ENCODE results near the gene FAM193B.
A peak's percentile ranks its signal among the peaks of the same experiment; 100 is the strongest.

The FAM193B gene

DNA sequence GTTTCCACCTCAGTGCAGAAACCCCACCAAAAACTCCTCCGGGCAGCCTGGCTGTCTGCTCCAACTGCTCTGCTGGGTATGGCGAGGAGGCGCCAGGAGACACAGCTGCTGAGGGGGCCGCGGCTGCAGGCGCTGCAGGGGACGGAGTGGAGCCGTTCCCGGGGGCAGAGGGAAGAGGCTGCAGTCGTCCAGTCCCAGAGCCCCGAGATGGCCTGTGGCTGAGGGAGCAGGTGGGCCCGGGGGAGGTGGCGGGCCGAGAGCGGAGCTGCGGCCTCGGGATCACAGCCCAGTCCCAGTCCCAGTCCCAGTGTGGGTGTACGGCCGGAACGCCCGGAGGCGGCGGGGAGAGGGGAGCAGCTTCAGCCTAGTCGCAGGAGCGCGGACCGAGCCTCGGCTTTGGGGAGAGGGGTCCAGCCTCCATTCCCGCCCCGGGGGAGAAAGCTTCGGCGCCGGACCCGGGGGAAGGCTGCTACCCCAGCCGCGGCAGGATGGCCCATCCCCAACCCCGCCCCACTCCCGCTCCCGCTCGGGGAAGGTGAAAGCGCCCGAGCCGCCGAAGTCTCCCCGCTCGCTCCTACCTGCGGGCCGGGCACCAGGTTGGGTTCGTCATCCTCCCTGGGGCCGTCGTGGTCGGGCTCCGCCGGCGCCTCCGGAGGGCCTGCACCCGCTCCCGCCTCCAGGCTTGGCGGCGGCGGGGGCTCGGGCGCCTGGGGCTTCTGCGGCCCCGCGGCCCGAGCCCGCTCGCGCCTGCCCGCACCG is 513 bp downstream of the FAM193B start:
- H3K27me3 ChIP-seq (ENCODE audit: control insufficient read depth, insufficient read depth, low read length) = no peaks in the 10 kb centered on the region
- WGBS (ENCODE audit: insufficient coverage, insufficient read length) = no CpG with 5 or more reads among the region's 72 CpGs
- H3K4me3 ChIP-seq (ENCODE audit: low read length) = peak overlapping the region; percentile 99
- H3K9me3 ChIP-seq (ENCODE audit: control insufficient read depth, insufficient read depth, low read length) = no peaks in the 10 kb centered on the region
- DNase-seq (ENCODE audit: low read depth, low spot score) = no peak
- no peak overlapping the region for H3K27ac ChIP-seq (ENCODE audit: low read length)
- H3K36me3 ChIP-seq (ENCODE audit: control insufficient read depth, insufficient read depth, low read length) = no peaks in the 10 kb centered on the region; the same call in 1 of the 2 replicates
- peaks cover 2% of the 10 kb centered on the region; the same call in 1 of the 2 replicates for H3K4me1 ChIP-seq (ENCODE audit: control insufficient read depth, insufficient read depth, low read length)

DNA sequence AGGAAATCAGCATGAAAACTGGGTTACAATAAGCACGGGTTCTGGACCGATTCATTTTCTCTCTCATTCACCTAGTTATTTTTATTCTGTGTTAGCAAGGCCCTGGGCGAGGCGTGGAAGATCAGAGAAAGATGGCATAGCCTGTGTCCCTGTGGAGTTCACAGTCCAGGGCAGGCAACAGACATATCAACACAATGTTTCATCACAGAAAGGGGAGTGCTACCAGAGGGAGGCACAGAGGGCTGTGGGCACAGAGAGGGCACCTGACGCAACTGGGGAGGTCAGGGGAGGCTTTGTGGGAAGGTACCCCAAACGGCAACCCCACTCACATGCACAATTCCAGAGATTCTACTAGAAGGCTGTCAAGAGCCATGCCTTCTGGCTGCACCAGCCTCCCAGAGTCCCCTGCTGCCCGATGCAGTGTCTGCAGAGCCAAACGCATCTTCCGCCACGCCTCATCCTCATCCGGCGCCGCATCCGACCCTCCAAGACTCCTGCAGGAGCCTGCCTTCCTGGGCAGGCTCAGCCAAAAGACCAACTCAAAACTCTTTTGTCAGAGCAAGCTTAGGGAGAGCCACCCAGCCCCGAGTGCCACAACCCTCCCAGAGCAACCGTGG is 1.4 kb downstream of the FAM193B start:
- Histone ChIP-seq H3K9me3 (ENCODE audit: control insufficient read depth, insufficient read depth, low read length) (no peaks in the 10 kb centered on the region), H3K4me1 (ENCODE audit: control insufficient read depth, insufficient read depth, low read length) (peaks cover 2% of the 10 kb centered on the region; the same call in 1 of the 2 replicates), H3K27me3 (ENCODE audit: control insufficient read depth, insufficient read depth, low read length) (no peaks in the 10 kb centered on the region), H3K4me3 (ENCODE audit: low read length) (peak overlapping the region; percentile 99; the same call in 1 of the 2 replicates), H3K27ac (ENCODE audit: low read length) (no peak overlapping the region), H3K36me3 (ENCODE audit: control insufficient read depth, insufficient read depth, low read length) (no peaks in the 10 kb centered on the region; the same call in 1 of the 2 replicates)
- no peak for DNase-seq (ENCODE audit: low read depth, low spot score)
- WGBS (ENCODE audit: insufficient coverage, insufficient read length) = no CpG with 5 or more reads among the region's 16 CpGs

DNA sequence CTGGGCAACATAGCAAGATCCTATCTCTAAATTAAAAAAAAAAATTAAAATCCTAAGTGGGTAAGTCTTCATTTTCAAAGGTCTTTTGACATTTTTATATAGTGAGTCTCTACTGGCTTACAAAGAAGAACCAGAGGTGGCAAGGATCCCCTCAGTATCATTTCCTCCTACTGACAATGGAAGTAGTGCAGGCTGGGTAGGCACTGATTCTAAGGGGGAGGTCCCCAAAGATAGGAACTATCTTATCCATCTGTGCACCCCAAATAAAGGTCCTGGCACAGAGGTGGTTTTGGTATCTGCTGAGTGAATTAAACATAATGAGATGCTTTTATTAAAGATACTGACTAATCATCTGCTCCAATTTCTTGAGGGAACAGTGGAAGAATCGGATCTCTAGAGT is 4.2 kb downstream of the FAM193B start:
- no CpG with 5 or more reads among the region's 1 CpG for WGBS (ENCODE audit: insufficient coverage, insufficient read length)
- no peaks in the 10 kb centered on the region; the same call in 1 of the 2 replicates for H3K36me3 ChIP-seq (ENCODE audit: control insufficient read depth, insufficient read depth, low read length)

DNA sequence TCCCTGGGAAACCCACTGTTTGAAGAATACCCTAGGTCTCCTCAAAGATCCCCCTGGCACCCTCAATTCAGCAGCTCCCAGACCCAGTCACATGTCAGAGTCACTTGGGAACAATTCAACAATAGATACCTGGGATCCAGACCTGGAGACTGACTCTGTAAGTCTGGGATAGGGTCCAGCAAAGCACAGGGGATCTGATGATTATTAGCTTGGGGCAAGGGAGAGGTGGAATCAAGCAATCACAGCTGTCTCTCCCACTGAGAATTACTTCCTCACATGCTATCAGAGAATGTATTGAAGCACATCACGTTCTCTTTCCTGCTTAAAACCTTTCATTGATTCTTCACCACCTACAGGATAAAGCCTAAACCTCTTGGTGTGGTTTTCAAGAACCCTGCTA is 5.9 kb downstream of the FAM193B start:
- H3K4me3 ChIP-seq (ENCODE audit: low read length) = no peak overlapping the region
- H3K27me3 ChIP-seq (ENCODE audit: control insufficient read depth, insufficient read depth, low read length) = no peaks in the 10 kb centered on the region
- H3K36me3 ChIP-seq (ENCODE audit: control insufficient read depth, insufficient read depth, low read length) = no peaks in the 10 kb centered on the region; the same call in 1 of the 2 replicates
- no peak overlapping the region for H3K27ac ChIP-seq (ENCODE audit: low read length)
- H3K4me1 ChIP-seq (ENCODE audit: control insufficient read depth, insufficient read depth, low read length) = peaks cover 2% of the 10 kb centered on the region; the same call in 1 of the 2 replicates
- WGBS (ENCODE audit: insufficient coverage, insufficient read length) = no CpG with 5 or more reads among the region's 1 CpG
- H3K9me3 ChIP-seq (ENCODE audit: control insufficient read depth, insufficient read depth, low read length) = no peaks in the 10 kb centered on the region
- DNase-seq (ENCODE audit: low read depth, low spot score) = no peak

More for the DNA sequence above, 4.2 kb downstream of the FAM193B start:
- no peak overlapping the region for H3K27ac ChIP-seq (ENCODE audit: low read length)
- no peaks in the 10 kb centered on the region for H3K27me3 ChIP-seq (ENCODE audit: control insufficient read depth, insufficient read depth, low read length)
- no peaks in the 10 kb centered on the region for H3K9me3 ChIP-seq (ENCODE audit: control insufficient read depth, insufficient read depth, low read length)
- no peak for DNase-seq (ENCODE audit: low read depth, low spot score)
- no peak overlapping the region for H3K4me3 ChIP-seq (ENCODE audit: low read length)
- H3K4me1 ChIP-seq (ENCODE audit: control insufficient read depth, insufficient read depth, low read length) = peaks cover 2% of the 10 kb centered on the region; the same call in 1 of the 2 replicates

DNA sequence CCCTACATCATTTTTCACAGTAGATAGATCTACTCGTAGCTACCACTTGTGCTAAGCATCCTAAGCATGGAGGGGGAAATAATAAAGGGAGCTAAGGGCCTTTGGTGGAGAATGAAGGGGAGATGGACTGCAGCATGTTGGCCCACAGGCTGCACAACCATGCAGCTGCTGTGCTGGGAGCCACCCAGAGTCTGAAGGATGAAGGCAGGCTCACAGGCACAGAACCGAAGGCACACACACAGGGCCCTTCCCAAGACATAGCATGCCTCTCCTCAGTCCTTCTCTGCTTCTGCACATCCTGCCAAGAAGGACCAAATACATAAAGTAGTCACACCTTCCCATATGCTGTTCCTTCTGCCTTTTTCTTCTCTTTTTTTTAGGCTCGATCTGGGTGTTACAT is 6.6 kb downstream of the FAM193B start:
- no peaks in the 10 kb centered on the region for H3K9me3 ChIP-seq (ENCODE audit: control insufficient read depth, insufficient read depth, low read length)

DNA sequence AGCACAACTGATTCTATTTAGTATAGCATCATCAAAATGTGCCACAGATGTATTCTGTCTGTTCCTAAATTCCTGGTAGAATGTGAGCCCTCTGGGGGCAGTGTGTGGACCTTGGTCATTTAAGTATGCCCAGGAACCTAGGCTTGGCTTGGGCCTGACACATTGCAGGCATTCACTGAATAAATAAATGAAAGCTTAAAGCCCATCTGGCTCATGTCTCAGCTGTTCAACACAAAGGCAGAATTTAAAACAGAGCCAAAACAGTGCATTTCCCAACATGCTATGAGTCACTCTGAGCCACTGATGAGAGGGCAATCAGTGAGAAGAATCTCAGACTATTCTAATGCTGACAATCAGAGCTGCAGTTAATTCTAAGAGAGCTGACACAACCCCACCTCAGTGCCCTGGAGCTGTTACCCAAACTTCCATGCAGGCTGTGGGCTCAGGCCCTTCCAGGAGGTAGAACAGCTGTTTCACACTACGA is 8.1 kb downstream of the FAM193B start:
- H3K27ac ChIP-seq (ENCODE audit: low read length) = no peak overlapping the region

More for the DNA sequence above, 6.6 kb downstream of the FAM193B start:
- H3K4me1 ChIP-seq (ENCODE audit: control insufficient read depth, insufficient read depth, low read length) = no peaks in the 10 kb centered on the region
- no CpG with 5 or more reads among the region's 3 CpGs for WGBS (ENCODE audit: insufficient coverage, insufficient read length)
- no peaks in the 10 kb centered on the region for H3K27me3 ChIP-seq (ENCODE audit: control insufficient read depth, insufficient read depth, low read length)
- no peaks in the 10 kb centered on the region; the same call in 1 of the 2 replicates for H3K36me3 ChIP-seq (ENCODE audit: control insufficient read depth, insufficient read depth, low read length)
- DNase-seq (ENCODE audit: low read depth, low spot score) = no peak
- H3K27ac ChIP-seq (ENCODE audit: low read length) = no peak overlapping the region
- H3K4me3 ChIP-seq (ENCODE audit: low read length) = no peak overlapping the region

DNA sequence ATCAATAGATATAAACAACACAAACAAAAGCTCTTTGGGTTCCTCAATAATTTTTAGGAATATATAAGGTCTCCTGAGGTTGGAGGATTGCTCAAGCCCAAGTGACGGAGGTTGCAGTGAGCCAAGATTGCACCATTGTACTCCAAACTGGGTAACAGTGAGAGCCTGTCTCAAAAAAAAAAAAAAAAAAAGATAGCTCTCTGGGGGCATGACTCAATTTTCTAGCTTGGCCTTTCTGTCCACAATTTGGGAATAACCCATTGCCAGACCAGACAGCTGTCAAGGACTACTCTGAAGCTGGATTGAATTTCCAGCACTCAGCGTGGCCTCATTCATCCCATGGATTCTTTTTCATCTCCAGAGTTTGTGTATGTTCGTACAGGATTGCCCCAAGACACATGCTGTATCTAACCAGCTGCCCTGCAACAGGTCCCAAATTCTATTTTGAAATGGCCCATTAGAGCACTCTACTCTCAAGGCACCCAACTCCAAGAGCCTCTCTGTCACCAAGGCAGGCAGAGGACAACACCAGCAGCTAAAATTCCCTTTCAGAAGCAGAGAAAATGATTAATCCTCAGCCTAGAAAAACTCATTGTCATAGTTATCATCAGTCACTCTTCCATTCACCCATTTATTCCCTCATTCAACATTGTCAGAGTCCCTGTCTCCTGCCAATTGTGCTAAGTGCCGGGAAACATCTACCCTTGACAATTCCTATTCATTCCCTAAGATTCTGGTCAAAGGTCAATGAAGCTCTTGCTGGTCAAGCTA is 8.7 kb downstream of the FAM193B start:
- WGBS (ENCODE audit: insufficient coverage, insufficient read length) = no CpG with 5 or more reads among the region's 4 CpGs
- DNase-seq (ENCODE audit: low read depth, low spot score) = no peak
- no peaks in the 10 kb centered on the region for H3K4me1 ChIP-seq (ENCODE audit: control insufficient read depth, insufficient read depth, low read length)
- H3K9me3 ChIP-seq (ENCODE audit: control insufficient read depth, insufficient read depth, low read length) = no peaks in the 10 kb centered on the region
- H3K27ac ChIP-seq (ENCODE audit: low read length) = no peak overlapping the region
- H3K27me3 ChIP-seq (ENCODE audit: control insufficient read depth, insufficient read depth, low read length) = no peaks in the 10 kb centered on the region
- no peak overlapping the region for H3K4me3 ChIP-seq (ENCODE audit: low read length)
- peaks cover 2% of the 10 kb centered on the region; the same call in 1 of the 2 replicates for H3K36me3 ChIP-seq (ENCODE audit: control insufficient read depth, insufficient read depth, low read length)

More for the DNA sequence above, 8.1 kb downstream of the FAM193B start:
- no peaks in the 10 kb centered on the region for H3K4me1 ChIP-seq (ENCODE audit: control insufficient read depth, insufficient read depth, low read length)
- no CpG with 5 or more reads among the region's 1 CpG for WGBS (ENCODE audit: insufficient coverage, insufficient read length)
- H3K9me3 ChIP-seq (ENCODE audit: control insufficient read depth, insufficient read depth, low read length) = no peaks in the 10 kb centered on the region
- no peak for DNase-seq (ENCODE audit: low read depth, low spot score)
- H3K27me3 ChIP-seq (ENCODE audit: control insufficient read depth, insufficient read depth, low read length) = no peaks in the 10 kb centered on the region
- no peak overlapping the region for H3K4me3 ChIP-seq (ENCODE audit: low read length)
- H3K36me3 ChIP-seq (ENCODE audit: control insufficient read depth, insufficient read depth, low read length) = peaks cover 2% of the 10 kb centered on the region; the same call in 1 of the 2 replicates

DNA sequence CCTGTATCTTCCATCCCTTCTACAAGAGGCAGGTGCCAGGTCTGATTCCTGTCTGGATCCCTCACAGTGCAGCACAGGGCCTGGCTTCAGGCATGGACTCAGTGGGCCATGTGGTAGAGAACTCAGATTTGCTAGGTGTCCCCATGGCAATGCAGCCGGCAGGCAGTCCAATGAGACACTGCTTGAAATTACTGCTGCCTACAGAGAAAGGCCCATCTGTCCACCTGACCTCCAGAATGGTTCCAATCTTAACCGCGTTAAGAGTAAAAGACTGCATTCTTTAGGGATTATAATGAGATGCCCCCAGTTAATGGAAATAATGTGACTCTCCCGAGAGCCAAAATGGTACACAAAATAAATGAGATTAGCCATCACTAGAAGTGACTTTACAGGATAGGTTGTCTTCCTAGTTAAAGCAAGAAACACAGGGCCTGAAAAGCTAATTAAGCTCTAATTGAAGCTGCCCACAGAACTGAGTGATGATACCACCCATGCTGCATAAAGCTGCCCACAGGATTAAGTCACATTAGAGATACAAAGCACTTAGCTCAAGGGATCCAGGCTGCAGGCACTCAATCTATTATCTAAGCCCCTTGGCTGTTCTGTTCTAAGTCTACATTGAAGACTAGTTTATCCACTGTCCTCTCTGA is 11.4 kb downstream of the FAM193B start:
- Histone ChIP-seq H3K27me3 (ENCODE audit: control insufficient read depth, insufficient read depth, low read length) (no peaks in the 10 kb centered on the region), H3K4me3 (ENCODE audit: low read length) (no peak overlapping the region), H3K27ac (ENCODE audit: low read length) (no peak overlapping the region), H3K9me3 (ENCODE audit: control insufficient read depth, insufficient read depth, low read length) (no peaks in the 10 kb centered on the region), H3K4me1 (ENCODE audit: control insufficient read depth, insufficient read depth, low read length) (no peaks in the 10 kb centered on the region), H3K36me3 (ENCODE audit: control insufficient read depth, insufficient read depth, low read length) (peaks cover 8% of the 10 kb centered on the region; the same call in 1 of the 2 replicates)
- WGBS (ENCODE audit: insufficient coverage, insufficient read length) = no CpG with 5 or more reads among the region's 4 CpGs
- no peak for DNase-seq (ENCODE audit: low read depth, low spot score)

DNA sequence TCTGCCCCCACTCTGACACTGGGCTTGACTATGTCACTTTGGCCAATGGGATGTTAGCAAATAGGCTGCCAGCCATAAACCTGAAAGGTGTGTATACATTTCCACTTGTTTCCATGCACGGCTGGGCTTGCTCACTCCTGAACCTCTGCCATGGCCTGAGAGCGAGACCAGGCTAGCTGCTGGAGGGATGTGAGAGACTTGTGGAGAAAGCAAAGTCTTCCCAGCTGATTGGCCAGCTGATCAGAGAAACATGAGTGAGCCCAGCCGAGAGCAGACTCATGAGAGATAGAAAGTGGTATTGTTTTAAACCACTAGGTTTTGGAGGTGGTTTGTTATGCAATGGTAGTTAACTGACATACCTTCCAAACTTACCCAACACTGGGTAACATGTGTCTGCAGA is 13.9 kb downstream of the FAM193B start:
- Histone ChIP-seq H3K9me3 (ENCODE audit: control insufficient read depth, insufficient read depth, low read length) (no peaks in the 10 kb centered on the region), H3K36me3 (ENCODE audit: control insufficient read depth, insufficient read depth, low read length) (peaks cover 15% of the 10 kb centered on the region; the same call in 1 of the 2 replicates), H3K4me3 (ENCODE audit: low read length) (no peak overlapping the region), H3K27me3 (ENCODE audit: control insufficient read depth, insufficient read depth, low read length) (no peaks in the 10 kb centered on the region), H3K27ac (ENCODE audit: low read length) (no peak overlapping the region), H3K4me1 (ENCODE audit: control insufficient read depth, insufficient read depth, low read length) (no peaks in the 10 kb centered on the region)
- no CpG with 5 or more reads among the region's 3 CpGs for WGBS (ENCODE audit: insufficient coverage, insufficient read length)
- DNase-seq (ENCODE audit: low read depth, low spot score) = no peak

Data from iPS DF 6.9 (cell line).